Right lobe of liver (tissue), 4 donors: ENCODE results near the gene ARHGAP27.

Source experiments
- CTCF ChIP-seq, 4 donors: fragments of 200-600 bp in 3 of 4; fragments of 450-650 bp in 1 of 4; IDR thresholded peaks; one replicate each; pipeline versions ENCODE4 v1.5.1 to v1.8.0; 2016 to 2022; ENCODE audit warnings: antibody characterized with exemption in 4 of 4, mild to moderate bottlenecking in 2 of 4
- POLR2A ChIP-seq: fragments of 450-650 bp; IDR thresholded peaks from one replicate; pipeline ENCODE4 v1.6.1; 2017; ENCODE audit warnings: antibody characterized with exemption, mild to moderate bottlenecking
- donor health status: DM: no; HTN: no; CAD: no.
- donor health status: DM: no; HTN: no; CAD: no.
- donor health status: DM: no; HTN: yes; CAD: no.

- TF ChIP-seq CTCF (IDR thresholded peaks at IDR 0.05) (no peak), POLR2A (no peak)
These were observed 51.7 kb downstream of the ARHGAP27 start for GRCh38 chr17:45380991-45381390.
